Progenitor cell of endocrine pancreas (in vitro differentiated cells): ENCODE measurements around the gene SLC25A5. TPM values are rescaled to one million over a fixed set of nuclear protein-coding genes. Genes with fewer than 3 reads are reported as not detected.
A peak's percentile ranks its signal among the peaks of the same experiment; 100 is the strongest.

Experiments used
- DNase-seq: peaks from one replicate; pipeline ENCODE4 v3.0.0; 2021; ENCODE audit warnings: low spot score; ENCODE audit not compliant: unreplicated experiment
- H3K27ac Mint-ChIP-seq: 2 replicates; pipeline ENCODE4 v1.8.0; 2021; ENCODE audit warnings: mild to moderate bottlenecking, moderate library complexity, mixed read lengths
- H3K27me3 Mint-ChIP-seq: 2 replicates; pipeline ENCODE4 v1.8.0; 2021; ENCODE audit warnings: mixed read lengths
- H3K36me3 Mint-ChIP-seq: 2 replicates; pipeline ENCODE4 v1.8.0; 2022; ENCODE audit warnings: mixed read lengths; ENCODE audit not compliant: insufficient read depth
- H3K4me1 Mint-ChIP-seq: 2 replicates; pipeline ENCODE4 v1.8.0; 2021; ENCODE audit warnings: low read depth, mixed read lengths
- H3K4me3 Mint-ChIP-seq: 2 replicates; pipeline ENCODE4 v1.8.0; 2021; ENCODE audit warnings: low read depth, mild to moderate bottlenecking, moderate library complexity, mixed read lengths
- H3K9me3 Mint-ChIP-seq: 2 replicates; pipeline ENCODE4 v1.8.0; 2021; ENCODE audit warnings: low read depth, mixed read lengths
- CTCF ChIP-seq: fragments of 200-600 bp; sonication (generic); IDR thresholded peaks from one replicate; pipeline ENCODE4 v1.5.0; 2021; ENCODE audit warnings: antibody characterized with exemption, mild to moderate bottlenecking; ENCODE audit not compliant: unreplicated experiment
- total RNA-seq: library from RNA; stranded (reverse); gene quantifications from 2 replicates; pipeline ENCODE4 v1.2.1, GENCODE V29; 2021

SLC25A5 gene
- total RNA-seq, 1 donor from 2014 or later: 224 TPM

GRCh38 chrX:119453202-119453601 lies 15.0 kb upstream of the SLC25A5 start:
- Mint-ChIP-seq H3K27me3 (no peaks in the 10 kb centered on the region), H3K4me3 (no peak overlapping the region), H3K27ac (no peak overlapping the region), H3K9me3 (peaks cover 36% of the 10 kb centered on the region), H3K4me1 (peaks cover 1% of the 10 kb centered on the region), H3K36me3 (peaks cover 7% of the 10 kb centered on the region)
- no peak for DNase-seq
- no peak for TF ChIP-seq CTCF

- H3K27ac Mint-ChIP-seq: no peak overlapping the region
- no peak overlapping the region for H3K4me3 Mint-ChIP-seq
- no peaks in the 10 kb centered on the region for H3K27me3 Mint-ChIP-seq
- no peak for TF ChIP-seq CTCF
- H3K36me3 Mint-ChIP-seq: peaks cover 7% of the 10 kb centered on the region
- no peak for DNase-seq
- peaks cover 36% of the 10 kb centered on the region for H3K9me3 Mint-ChIP-seq
- no peaks in the 10 kb centered on the region for H3K4me1 Mint-ChIP-seq
These were observed 13.0 kb upstream of the SLC25A5 start for GRCh38 chrX:119455264-119455663.

- Mint-ChIP-seq H3K27ac (no peak overlapping the region), H3K27me3 (no peaks in the 10 kb centered on the region), H3K4me3 (no peak overlapping the region), H3K4me1 (no peaks in the 10 kb centered on the region), H3K36me3 (peaks cover 7% of the 10 kb centered on the region), H3K9me3 (peaks cover 32% of the 10 kb centered on the region)
- no peak for TF ChIP-seq CTCF
- DNase-seq: no peak
These were observed 9.1 kb upstream of the SLC25A5 start for GRCh38 chrX:119459181-119459580.

- no peak overlapping the region for H3K27ac Mint-ChIP-seq
- no peaks in the 10 kb centered on the region for H3K36me3 Mint-ChIP-seq
- no peaks in the 10 kb centered on the region for H3K27me3 Mint-ChIP-seq
- H3K4me1 Mint-ChIP-seq: peaks cover 2% of the 10 kb centered on the region
- no peak for TF ChIP-seq CTCF
- no peak overlapping the region for H3K4me3 Mint-ChIP-seq
- peaks cover 6% of the 10 kb centered on the region for H3K9me3 Mint-ChIP-seq
- no peak for DNase-seq
These were observed 2.7 kb upstream of the SLC25A5 start for GRCh38 chrX:119465555-119465954.

GRCh38 chrX:119466970-119467369 lies 1.3 kb upstream of the SLC25A5 start:
- Mint-ChIP-seq H3K27me3 (no peaks in the 10 kb centered on the region), H3K9me3 (peaks cover 6% of the 10 kb centered on the region), H3K27ac (no peak overlapping the region), H3K4me1 (peaks cover 2% of the 10 kb centered on the region), H3K36me3 (no peaks in the 10 kb centered on the region), H3K4me3 (peak overlapping the region; percentile 1)
- no peak for DNase-seq
- no peak for TF ChIP-seq CTCF
